ENCODE data around the gene SLC24A4. TPM values are rescaled to one million over a fixed set of nuclear protein-coding genes. Genes with fewer than 3 reads are reported as not detected.
A peak's percentile ranks its signal among the peaks of the same experiment; 100 is the strongest.

SLC24A4 gene
- total RNA-seq, 4 donors from 2014 or later = 0.08 to 0.37 (median 0.22) TPM

- intact Hi-C loops (cut with DNase I; ENCODE audit: low total_unique reads) = no loop called here
- H3K4me3 ChIP-seq (ENCODE audit: low read depth, poor library complexity, severe bottlenecking) = no peak overlapping the region
- peak in 1 of 2 donors; percentile 39 for DNase-seq (ENCODE audit: low spot score in 2 of 2)
- 65 to 87% methylated on average over 3 of the region's 3 CpGs for WGBS, 2 donors
- no peak for TF ChIP-seq POLR2A (IDR thresholded peaks at IDR 0.05)
- TF ChIP-seq, protein P1, sequence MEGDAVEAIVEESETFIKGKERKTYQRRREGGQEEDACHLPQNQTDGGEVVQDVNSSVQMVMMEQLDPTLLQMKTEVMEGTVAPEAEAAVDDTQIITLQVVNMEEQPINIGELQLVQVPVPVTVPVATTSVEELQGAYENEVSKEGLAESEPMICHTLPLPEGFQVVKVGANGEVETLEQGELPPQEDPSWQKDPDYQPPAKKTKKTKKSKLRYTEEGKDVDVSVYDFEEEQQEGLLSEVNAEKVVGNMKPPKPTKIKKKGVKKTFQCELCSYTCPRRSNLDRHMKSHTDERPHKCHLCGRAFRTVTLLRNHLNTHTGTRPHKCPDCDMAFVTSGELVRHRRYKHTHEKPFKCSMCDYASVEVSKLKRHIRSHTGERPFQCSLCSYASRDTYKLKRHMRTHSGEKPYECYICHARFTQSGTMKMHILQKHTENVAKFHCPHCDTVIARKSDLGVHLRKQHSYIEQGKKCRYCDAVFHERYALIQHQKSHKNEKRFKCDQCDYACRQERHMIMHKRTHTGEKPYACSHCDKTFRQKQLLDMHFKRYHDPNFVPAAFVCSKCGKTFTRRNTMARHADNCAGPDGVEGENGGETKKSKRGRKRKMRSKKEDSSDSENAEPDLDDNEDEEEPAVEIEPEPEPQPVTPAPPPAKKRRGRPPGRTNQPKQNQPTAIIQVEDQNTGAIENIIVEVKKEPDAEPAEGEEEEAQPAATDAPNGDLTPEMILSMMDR (IDR thresholded peaks at IDR 0.05) = no peak
These were observed 151.1 kb downstream of the SLC24A4 start for GRCh38 chr14:92473969-92474535.

DNA sequence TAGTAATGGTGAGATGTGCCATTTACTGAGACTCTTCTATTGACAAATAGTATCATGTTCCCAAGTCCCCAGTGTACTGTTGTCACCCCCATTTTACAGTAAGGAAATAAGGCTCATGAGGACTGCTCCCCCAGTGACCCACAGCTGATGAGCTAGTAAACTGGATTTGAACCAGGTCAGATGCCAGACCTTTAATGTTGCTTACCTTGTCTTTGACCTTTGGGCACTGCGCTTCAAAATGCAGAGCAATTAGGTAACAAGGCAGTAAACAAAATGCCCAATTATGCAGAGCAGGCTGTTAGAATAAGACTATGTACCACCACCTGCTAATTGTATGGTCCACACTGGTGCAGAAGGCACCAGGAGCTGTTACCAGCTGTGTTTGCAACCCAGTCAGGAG, 152.1 kb downstream of the SLC24A4 start:
- intact Hi-C loops (cut with DNase I; ENCODE audit: low total_unique reads) = no loop called here
- no peak for TF ChIP-seq POLR2A (IDR thresholded peaks at IDR 0.05)
- TF ChIP-seq, protein P1 (IDR thresholded peaks at IDR 0.05) = no peak
- no peak overlapping the region for H3K4me3 ChIP-seq (ENCODE audit: low read depth, poor library complexity, severe bottlenecking)
- no peak for DNase-seq (ENCODE audit: low spot score in 2 of 2)
- WGBS, 2 donors = 93 to 100% methylated on average over 1 of the region's 1 CpG

- intact Hi-C loops (cut with DNase I; ENCODE audit: low total_unique reads) = no loop called here
- TF ChIP-seq POLR2A (IDR thresholded peaks at IDR 0.05) = no peak
- TF ChIP-seq, protein P1 (IDR thresholded peaks at IDR 0.05) = no peak
- no peak overlapping the region for H3K4me3 ChIP-seq (ENCODE audit: low read depth, poor library complexity, severe bottlenecking)
- WGBS, 2 donors = 70 to 72% methylated on average over 14 of the region's 14 CpGs
- DNase-seq (ENCODE audit: low spot score in 2 of 2) = peak; percentile 69 to 94
These were observed 152.7 kb downstream of the SLC24A4 start for GRCh38 chr14:92475451-92476187.

DNA sequence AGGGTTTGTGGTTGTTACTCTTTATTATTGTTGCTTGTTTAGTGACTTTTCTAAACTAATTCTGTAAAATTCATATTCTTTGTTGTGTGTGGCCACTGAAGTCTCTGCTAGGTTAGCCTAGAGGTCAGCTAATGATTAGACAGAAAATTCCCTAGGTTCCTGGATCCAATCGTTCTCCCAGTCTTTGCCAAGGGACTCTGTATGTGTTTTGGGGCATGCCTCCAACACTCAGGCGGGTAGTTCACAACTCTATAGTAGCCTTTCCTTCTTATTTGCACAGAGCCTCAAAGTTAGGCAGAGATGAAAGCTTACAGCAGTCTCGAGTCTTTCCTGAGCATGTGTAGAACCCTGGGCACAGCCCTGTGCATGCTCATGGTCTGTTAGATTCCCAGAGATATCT, 157.9 kb downstream of the SLC24A4 start:
- 84 to 97% methylated on average over 3 of the region's 3 CpGs for WGBS, 2 donors
- H3K4me3 ChIP-seq (ENCODE audit: low read depth, poor library complexity, severe bottlenecking) = no peak overlapping the region
- DNase-seq (ENCODE audit: low spot score in 2 of 2) = no peak
- intact Hi-C loops (cut with DNase I; ENCODE audit: low total_unique reads) = no loop called here
- no peak for TF ChIP-seq POLR2A (IDR thresholded peaks at IDR 0.05)
- TF ChIP-seq, protein P1 (IDR thresholded peaks at IDR 0.05) = no peak

DNA sequence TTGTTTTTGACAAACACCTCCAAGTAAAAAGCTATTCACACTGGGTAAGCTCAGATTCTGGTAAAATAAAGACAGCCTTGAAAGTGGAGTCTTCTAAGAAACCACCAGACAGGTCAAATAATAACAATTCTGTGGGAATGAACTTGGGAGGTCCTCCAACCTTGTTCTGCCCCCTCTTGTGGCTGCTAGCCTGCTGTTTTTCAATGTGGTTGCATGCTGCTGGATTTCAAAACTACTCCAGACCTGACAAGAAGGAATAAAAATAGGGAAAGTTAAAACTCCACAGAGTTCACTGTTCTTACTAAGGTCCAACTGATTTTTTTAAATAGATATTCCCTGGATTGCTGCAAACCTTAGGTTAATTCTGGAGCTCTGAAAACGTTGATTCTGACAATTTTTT, 158.4 kb downstream of the SLC24A4 start:
- WGBS, 2 donors = 37 to 41% methylated on average over 1 of the region's 1 CpG
- no peak overlapping the region for H3K4me3 ChIP-seq (ENCODE audit: low read depth, poor library complexity, severe bottlenecking)
- no peak for DNase-seq (ENCODE audit: low spot score in 2 of 2)
- TF ChIP-seq, protein P1 (IDR thresholded peaks at IDR 0.05) = no peak
- no peak for TF ChIP-seq POLR2A (IDR thresholded peaks at IDR 0.05)
- intact Hi-C loops (cut with DNase I; ENCODE audit: low total_unique reads) = no loop called here
